ENCODE measurements around the gene STK32B. TPM values are rescaled to one million over a fixed set of nuclear protein-coding genes. Genes with fewer than 3 reads are reported as not detected.

The STK32B gene
- polyA plus RNA-seq, 1 of the 3 experiments (the other 2 are of a cell fraction) = 0.20 TPM

DNA sequence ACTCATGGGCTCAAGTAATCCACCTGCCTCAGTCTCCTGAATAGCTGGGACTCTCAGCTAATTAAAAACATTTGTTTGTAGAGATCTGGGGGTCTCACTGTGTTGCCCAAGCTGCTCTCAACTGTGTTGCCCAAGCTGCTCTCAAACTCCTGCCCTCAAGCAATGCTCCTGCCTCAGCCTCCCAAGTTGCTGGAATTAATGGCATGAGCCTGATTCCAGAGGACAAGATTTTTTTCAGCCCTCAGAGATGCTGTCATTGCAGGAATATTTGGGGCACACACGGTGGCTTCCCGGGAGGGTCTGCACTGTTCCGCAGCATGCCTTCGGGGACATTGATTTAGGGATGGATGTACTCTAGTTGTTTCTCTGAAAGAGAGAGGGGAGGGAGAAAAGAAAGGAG lies 49.7 kb downstream of the STK32B start:
- Histone ChIP-seq H3K79me2 (ENCODE audit: insufficient read depth) (no peaks in the 10 kb centered on the region), H3K4me1 (ENCODE audit: control insufficient read depth in 1 of 2, insufficient read depth in 2 of 2, low read depth in 1 of 2, low read length in 1 of 2) (no peaks in the 10 kb centered on the region), H3K9me2 (no peaks in the 10 kb centered on the region), H3K27me3 (ENCODE audit: insufficient read depth) (no peaks in the 10 kb centered on the region), H3K27ac (ENCODE audit: low read depth in 2 of 2, low read length in 1 of 2) (no peak overlapping the region), H2AFZ (ENCODE audit: low read depth) (no peak overlapping the region), H3K36me3 (replicated peaks in 1 of 2; ENCODE audit: control insufficient read depth in 1 of 2, insufficient read depth in 2 of 2, low read length in 1 of 2) (no peaks in the 10 kb centered on the region), H4K20me1 (ENCODE audit: insufficient read depth) (no peaks in the 10 kb centered on the region), H3K4me2 (no peak overlapping the region), H3K4me3 (ENCODE audit: low read depth in 2 of 2, low read length in 1 of 2) (no peak overlapping the region), H3F3A (replicated peaks; ENCODE audit: insufficient read depth) (no peaks in the 10 kb centered on the region), H3K9me3 (no peaks in the 10 kb centered on the region), H3K9ac (no peak overlapping the region)
- no peak for TF ChIP-seq YY1 (IDR thresholded peaks at IDR 0.05; ENCODE audit: low read depth)
- no peak for TF ChIP-seq TEAD4 (IDR thresholded peaks at IDR 0.05; ENCODE audit: borderline replicate concordance, insufficient read depth)
- TF ChIP-seq REST (IDR thresholded peaks at IDR 0.05; ENCODE audit: low read depth, low read length) = no peak
- TF ChIP-seq GATA2 (CRISPR knock-in tag; IDR thresholded peaks at IDR 0.05) = no peak
- no peak for TF ChIP-seq RAD21 (IDR thresholded peaks at IDR 0.05; ENCODE audit: low read length)
- no peak for TF ChIP-seq EP300 (IDR thresholded peaks at IDR 0.05; ENCODE audit: borderline replicate concordance in 1 of 2, low read depth in 1 of 2, low read length in 1 of 2)
- TF ChIP-seq NFIC (IDR thresholded peaks at IDR 0.05; ENCODE audit: borderline replicate concordance) = no peak
- TF ChIP-seq SIN3A (IDR thresholded peaks at IDR 0.05; ENCODE audit: borderline replicate concordance, low read depth, low read length) = no peak
- TF ChIP-seq, protein P1, sequence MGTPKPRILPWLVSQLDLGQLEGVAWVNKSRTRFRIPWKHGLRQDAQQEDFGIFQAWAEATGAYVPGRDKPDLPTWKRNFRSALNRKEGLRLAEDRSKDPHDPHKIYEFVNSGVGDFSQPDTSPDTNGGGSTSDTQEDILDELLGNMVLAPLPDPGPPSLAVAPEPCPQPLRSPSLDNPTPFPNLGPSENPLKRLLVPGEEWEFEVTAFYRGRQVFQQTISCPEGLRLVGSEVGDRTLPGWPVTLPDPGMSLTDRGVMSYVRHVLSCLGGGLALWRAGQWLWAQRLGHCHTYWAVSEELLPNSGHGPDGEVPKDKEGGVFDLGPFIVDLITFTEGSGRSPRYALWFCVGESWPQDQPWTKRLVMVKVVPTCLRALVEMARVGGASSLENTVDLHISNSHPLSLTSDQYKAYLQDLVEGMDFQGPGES (IDR thresholded peaks at IDR 0.05; ENCODE audit: low read depth, low read length) = no peak
- TF ChIP-seq POLR2AphosphoS5 (IDR thresholded peaks at IDR 0.05; ENCODE audit: low read depth, low read length) = no peak
- TF ChIP-seq FOXJ3 (CRISPR knock-in tag; IDR thresholded peaks at IDR 0.05) = no peak
- no peak for TF ChIP-seq SMC3 (IDR thresholded peaks at IDR 0.05; ENCODE audit: low read depth, low read length)
- TF ChIP-seq MEF2A (IDR thresholded peaks at IDR 0.05; ENCODE audit: borderline replicate concordance, low read depth) = no peak
- ChIA-PET POLR2A (no interaction called here), CTCF (no interaction called here)
- no peak for DNase-seq
- WGBS (ENCODE audit: low lambda C conversion rate) = 3% methylated on average over 4 of the region's 4 CpGs

GRCh38 chr4:5101571-5101970 lies 50.3 kb downstream of the STK32B start:
- no peaks in the 10 kb centered on the region for H3K9me2 ChIP-seq
- H3K36me3 ChIP-seq (replicated peaks in 1 of 2; ENCODE audit: control insufficient read depth in 1 of 2, insufficient read depth in 2 of 2, low read length in 1 of 2) = no peaks in the 10 kb centered on the region
- no peak overlapping the region for H2AFZ ChIP-seq (ENCODE audit: low read depth)
- no peaks in the 10 kb centered on the region for H3K9me3 ChIP-seq
- ChIA-PET CTCF (no interaction called here), POLR2A (no interaction called here)
- 13% methylated on average over 3 of the region's 3 CpGs for WGBS (ENCODE audit: low lambda C conversion rate)
- H3K4me2 ChIP-seq = no peak overlapping the region
- H3K9ac ChIP-seq = no peak overlapping the region
- H3K4me1 ChIP-seq (ENCODE audit: control insufficient read depth in 1 of 2, insufficient read depth in 2 of 2, low read depth in 1 of 2, low read length in 1 of 2) = no peaks in the 10 kb centered on the region
- H3K79me2 ChIP-seq (ENCODE audit: insufficient read depth) = no peaks in the 10 kb centered on the region
- H3F3A ChIP-seq (replicated peaks; ENCODE audit: insufficient read depth) = no peaks in the 10 kb centered on the region
- H4K20me1 ChIP-seq (ENCODE audit: insufficient read depth) = no peaks in the 10 kb centered on the region
- H3K27me3 ChIP-seq (ENCODE audit: insufficient read depth) = no peaks in the 10 kb centered on the region
- H3K27ac ChIP-seq (ENCODE audit: low read depth in 2 of 2, low read length in 1 of 2) = no peak overlapping the region
- no peak for DNase-seq
- no peak overlapping the region for H3K4me3 ChIP-seq (ENCODE audit: low read depth in 2 of 2, low read length in 1 of 2)
- TF ChIP-seq RXRA (IDR thresholded peaks at IDR 0.05; ENCODE audit: borderline replicate concordance, low read depth) = no peak
- TF ChIP-seq CHD2 (IDR thresholded peaks at IDR 0.05; ENCODE audit: low read length, partially characterized antibody) = no peak
- no peak for TF ChIP-seq EZH2phosphoT487 (IDR thresholded peaks at IDR 0.05; ENCODE audit: borderline replicate concordance, low read depth)
- no peak for TF ChIP-seq TCF12 (IDR thresholded peaks at IDR 0.05)
- TF ChIP-seq GABPA (IDR thresholded peaks at IDR 0.05; ENCODE audit: low read depth) = no peak
- no peak for TF ChIP-seq FOXM1 (IDR thresholded peaks at IDR 0.05; ENCODE audit: low read depth)
- TF ChIP-seq NFIC (IDR thresholded peaks at IDR 0.05; ENCODE audit: borderline replicate concordance) = no peak
- no peak for TF ChIP-seq RCOR1 (IDR thresholded peaks at IDR 0.05; ENCODE audit: low read length)

Data from SK-N-SH (cell line).